Endodermal cell (in vitro differentiated cells): ENCODE measurements around the gene ITGAD. TPM values are rescaled to one million over a fixed set of nuclear protein-coding genes. Genes with fewer than 3 reads are reported as not detected.
"Not testable (repeated sequence)": the region's sequence is repeated elsewhere in the genome, so short reads cannot be mapped to it uniquely, and the experiment has no call there.

Source experiments
- DNase-seq: peaks from one replicate; pipeline ENCODE4 v3.0.0-alpha.2; 2017
- H3K27ac ChIP-seq: 2 replicates; pipeline ENCODE4 v1.5.1; 2013; ENCODE audit warnings: mild to moderate bottlenecking, low read depth, low read length, moderate library complexity
- H3K27me3 ChIP-seq: 2 replicates; pipeline ENCODE4 v1.6.1; 2013; ENCODE audit warnings: mild to moderate bottlenecking, low read length, moderate library complexity; ENCODE audit not compliant: insufficient read depth, control insufficient read depth, poor library complexity, severe bottlenecking
- H3K36me3 ChIP-seq: 2 replicates; pipeline ENCODE4 v1.7.0; 2013; ENCODE audit warnings: mild to moderate bottlenecking, low read length, moderate library complexity; ENCODE audit not compliant: control insufficient read depth, insufficient read depth
- H3K4me1 ChIP-seq: one replicate; pipeline ENCODE4 v1.7.0; 2013; ENCODE audit warnings: low read length; ENCODE audit not compliant: control insufficient read depth, insufficient read depth
- H3K4me3 ChIP-seq: 2 replicates; pipeline ENCODE4 v1.5.1; 2013; ENCODE audit warnings: mild to moderate bottlenecking, low read length, moderate library complexity
- H3K9ac ChIP-seq: 2 replicates; pipeline ENCODE4 v1.6.1; 2013; ENCODE audit warnings: mild to moderate bottlenecking, low read length, moderate library complexity; ENCODE audit not compliant: poor library complexity, severe bottlenecking; ENCODE audit errors: extremely low read depth
- H3K9me3 ChIP-seq: 2 replicates; pipeline ENCODE4 v1.6.1; 2013; ENCODE audit warnings: mild to moderate bottlenecking, low read length, moderate library complexity; ENCODE audit not compliant: control insufficient read depth
- H3K27ac Mint-ChIP-seq: 2 replicates; pipeline ENCODE4 v1.8.0; 2020; ENCODE audit warnings: mixed read lengths
- H3K27me3 Mint-ChIP-seq: 2 replicates; pipeline ENCODE4 v1.8.0; 2021; ENCODE audit warnings: mild to moderate bottlenecking, mixed read lengths; ENCODE audit not compliant: insufficient read depth
- H3K36me3 Mint-ChIP-seq: 2 replicates; pipeline ENCODE4 v1.8.0; 2020; ENCODE audit warnings: low read depth, mixed read lengths
- H3K4me1 Mint-ChIP-seq: 2 replicates; pipeline ENCODE4 v1.8.0; 2020; ENCODE audit warnings: mixed read lengths
- H3K4me3 Mint-ChIP-seq: 2 replicates; pipeline ENCODE4 v1.8.0; 2020; ENCODE audit warnings: mild to moderate bottlenecking, moderate library complexity, mixed read lengths
- H3K9me3 Mint-ChIP-seq: 2 replicates; pipeline ENCODE4 v1.8.0; 2020; ENCODE audit warnings: mild to moderate bottlenecking, mixed read lengths
- WGBS, 2 experiments: methylation state at CpG; one replicate each; pipeline versions ENCODE4 v1.1.5 to v1.1.7; 2013; ENCODE audit warnings: missing lambda C conversion rate in 2 of 2, mixed read lengths in 1 of 2; ENCODE audit not compliant: insufficient coverage in 1 of 2, insufficient read length in 1 of 2; 5-methylcytosine and 5-hydroxymethylcytosine counted together
- total RNA-seq, 2 donors: library from RNA; stranded (reverse); fragmentation: NEBNext Ultra II Directional in 1 of 2; extraction: Animal tissue kit (Norgen Biotek cat#: 25700) in 1 of 2; gene quantifications; 2 replicates in 1 of 2; 3 replicates in 1 of 2; pipeline ENCODE4 v1.2.1, GENCODE V29; 2021
- TF ChIP-seq, protein P1 (sequence below): fragments of 200-600 bp; sonication (generic); conservative IDR thresholded peaks from 2 replicates; pipeline ENCODE4 v1.5.0; 2021; ENCODE audit warnings: antibody characterized with exemption, mild to moderate bottlenecking

Gene ITGAD
- total RNA-seq, 2 donors from 2014 or later = not detected

DNA sequence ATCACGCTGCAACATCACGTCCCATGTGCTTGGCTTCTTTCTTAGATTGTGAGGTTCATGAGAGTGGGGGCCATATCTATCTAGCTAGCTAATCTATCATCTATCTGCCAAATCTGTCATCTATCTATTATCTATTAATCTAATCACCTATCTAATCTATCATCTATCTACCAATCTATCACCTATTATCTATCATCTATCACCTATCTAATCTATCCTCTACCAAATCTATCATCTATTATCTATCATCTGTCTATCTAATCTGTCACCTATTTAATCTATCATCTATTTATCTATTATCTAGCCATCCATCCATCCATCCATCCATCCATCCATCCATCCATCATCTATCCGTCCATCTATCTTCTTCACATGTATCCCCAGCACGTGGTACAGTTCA lies 20.8 kb downstream of the ITGAD start:
- H3K9me3 Mint-ChIP-seq = peaks cover 6% of the 10 kb centered on the region
- no peaks in the 10 kb centered on the region for H3K9me3 ChIP-seq
- DNase-seq = no peak
- no peaks in the 10 kb centered on the region for H3K4me1 ChIP-seq
- no peak overlapping the region for H3K27ac ChIP-seq
- H3K9ac ChIP-seq = no peak overlapping the region
- peaks cover 83% of the 10 kb centered on the region for H3K27me3 Mint-ChIP-seq
- TF ChIP-seq, protein P1, sequence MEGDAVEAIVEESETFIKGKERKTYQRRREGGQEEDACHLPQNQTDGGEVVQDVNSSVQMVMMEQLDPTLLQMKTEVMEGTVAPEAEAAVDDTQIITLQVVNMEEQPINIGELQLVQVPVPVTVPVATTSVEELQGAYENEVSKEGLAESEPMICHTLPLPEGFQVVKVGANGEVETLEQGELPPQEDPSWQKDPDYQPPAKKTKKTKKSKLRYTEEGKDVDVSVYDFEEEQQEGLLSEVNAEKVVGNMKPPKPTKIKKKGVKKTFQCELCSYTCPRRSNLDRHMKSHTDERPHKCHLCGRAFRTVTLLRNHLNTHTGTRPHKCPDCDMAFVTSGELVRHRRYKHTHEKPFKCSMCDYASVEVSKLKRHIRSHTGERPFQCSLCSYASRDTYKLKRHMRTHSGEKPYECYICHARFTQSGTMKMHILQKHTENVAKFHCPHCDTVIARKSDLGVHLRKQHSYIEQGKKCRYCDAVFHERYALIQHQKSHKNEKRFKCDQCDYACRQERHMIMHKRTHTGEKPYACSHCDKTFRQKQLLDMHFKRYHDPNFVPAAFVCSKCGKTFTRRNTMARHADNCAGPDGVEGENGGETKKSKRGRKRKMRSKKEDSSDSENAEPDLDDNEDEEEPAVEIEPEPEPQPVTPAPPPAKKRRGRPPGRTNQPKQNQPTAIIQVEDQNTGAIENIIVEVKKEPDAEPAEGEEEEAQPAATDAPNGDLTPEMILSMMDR = no peak
- no peaks in the 10 kb centered on the region for H3K4me1 Mint-ChIP-seq
- no peaks in the 10 kb centered on the region for H3K36me3 Mint-ChIP-seq
- no peak overlapping the region for H3K4me3 ChIP-seq
- H3K27ac Mint-ChIP-seq = no peak overlapping the region
- no peak overlapping the region for H3K4me3 Mint-ChIP-seq
- 90 to 93% methylated on average over 4 of the region's 4 CpGs for WGBS, 2 experiments
- peaks cover 34% of the 10 kb centered on the region for H3K27me3 ChIP-seq
- H3K36me3 ChIP-seq = no peaks in the 10 kb centered on the region

DNA sequence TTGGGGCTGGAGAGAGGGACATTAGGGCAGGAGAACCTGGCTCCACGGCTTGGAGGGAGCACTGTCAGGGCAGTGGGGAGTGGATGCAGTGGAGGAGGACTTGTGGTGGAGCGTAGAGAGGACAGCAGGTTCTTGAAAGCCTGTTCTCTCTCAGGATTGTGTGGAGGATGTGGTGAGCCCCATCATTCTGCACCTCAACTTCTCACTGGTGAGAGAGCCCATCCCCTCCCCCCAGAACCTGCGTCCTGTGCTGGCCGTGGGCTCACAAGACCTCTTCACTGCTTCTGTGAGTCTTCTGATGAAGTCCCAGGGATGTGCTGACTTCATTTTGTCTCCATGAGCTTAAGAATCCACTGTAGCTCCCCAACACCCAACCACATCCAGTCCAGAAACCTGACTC lies 21.6 kb downstream of the ITGAD start:
- Mint-ChIP-seq H3K36me3 (no peaks in the 10 kb centered on the region), H3K4me1 (no peaks in the 10 kb centered on the region), H3K27ac (no peak overlapping the region), H3K27me3 (peaks cover 76% of the 10 kb centered on the region), H3K4me3 (no peak overlapping the region), H3K9me3 (peaks cover 6% of the 10 kb centered on the region)
- no peak overlapping the region for H3K27ac ChIP-seq
- H3K4me1 ChIP-seq = no peaks in the 10 kb centered on the region
- no peaks in the 10 kb centered on the region for H3K9me3 ChIP-seq
- WGBS, 2 experiments = 80 to 95% methylated on average over 1 to 4 of the region's 4 CpGs
- no peak for DNase-seq
- H3K4me3 ChIP-seq = no peak overlapping the region
- TF ChIP-seq, protein P1 = no peak
- H3K36me3 ChIP-seq = no peaks in the 10 kb centered on the region
- H3K9ac ChIP-seq = no peak overlapping the region
- peaks cover 34% of the 10 kb centered on the region for H3K27me3 ChIP-seq

DNA sequence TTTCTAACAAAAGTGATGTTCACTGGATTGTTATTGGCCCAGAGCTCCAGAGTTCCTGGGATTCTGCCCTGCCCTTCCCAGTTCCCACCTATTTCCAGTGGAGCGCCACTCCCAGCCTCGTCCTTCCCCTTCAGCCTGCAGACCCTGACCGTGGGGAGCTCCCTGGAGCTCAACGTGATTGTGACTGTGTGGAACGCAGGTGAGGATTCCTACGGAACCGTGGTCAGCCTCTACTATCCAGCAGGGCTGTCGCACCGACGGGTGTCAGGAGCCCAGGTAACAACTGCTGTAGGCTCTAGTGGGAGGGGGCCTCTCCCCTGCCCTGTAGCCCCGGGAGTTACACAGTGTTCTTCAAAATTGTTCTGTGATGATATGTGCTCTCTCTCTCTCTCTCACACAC lies 23.2 kb downstream of the ITGAD start:
- Mint-ChIP-seq H3K4me1 (no peaks in the 10 kb centered on the region), H3K4me3 (no peak overlapping the region), H3K36me3 (no peaks in the 10 kb centered on the region), H3K27me3 (peaks cover 72% of the 10 kb centered on the region), H3K9me3 (peaks cover 6% of the 10 kb centered on the region), H3K27ac (no peak overlapping the region)
- Histone ChIP-seq H3K27ac (no peak overlapping the region), H3K27me3 (peaks cover 34% of the 10 kb centered on the region), H3K4me3 (no peak overlapping the region), H3K9me3 (no peaks in the 10 kb centered on the region), H3K36me3 (no peaks in the 10 kb centered on the region), H3K4me1 (no peaks in the 10 kb centered on the region), H3K9ac (no peak overlapping the region)
- no peak for DNase-seq
- TF ChIP-seq, protein P1 = no peak
- 86 to 87% methylated on average over 8 to 10 of the region's 11 CpGs for WGBS, 2 experiments

DNA sequence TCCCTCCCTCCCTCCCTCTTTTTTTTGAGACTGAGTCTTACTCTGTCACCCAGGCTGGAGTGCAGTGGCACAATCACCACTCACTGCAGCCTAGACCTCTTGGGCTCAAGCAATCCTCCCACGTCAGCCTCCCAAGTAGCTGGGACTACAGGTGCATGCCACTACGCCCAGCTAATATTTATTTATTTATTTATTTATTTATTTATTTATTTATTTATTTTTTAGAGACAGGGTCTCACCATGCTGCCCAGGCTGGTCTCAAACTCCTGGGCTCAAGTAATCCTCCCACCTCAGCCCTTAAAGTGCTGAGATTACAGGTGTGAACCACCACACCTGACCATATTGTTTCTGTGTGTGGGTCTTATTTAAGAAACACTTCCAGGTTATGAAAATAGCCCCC lies 23.9 kb downstream of the ITGAD start:
- 100% methylated on average over 1 of the region's 2 CpGs for WGBS, 2 experiments

More for the DNA sequence above, 23.9 kb downstream of the ITGAD start:
- H3K36me3 ChIP-seq, H3K27ac Mint-ChIP-seq, H3K4me3 Mint-ChIP-seq, H3K9ac ChIP-seq, H3K36me3 Mint-ChIP-seq, H3K27ac ChIP-seq, DNase-seq, H3K9me3 ChIP-seq, H3K4me1 ChIP-seq, H3K4me1 Mint-ChIP-seq, H3K9me3 Mint-ChIP-seq, H3K4me3 ChIP-seq: not testable (repeated sequence)
- peaks cover 72% of the 10 kb centered on the region for H3K27me3 Mint-ChIP-seq
- peaks cover 34% of the 10 kb centered on the region for H3K27me3 ChIP-seq
